ENCODE data around the gene LTBP1. TPM values are rescaled to one million over a fixed set of nuclear protein-coding genes. Genes with fewer than 3 reads are reported as not detected.
"Not testable (repeated sequence)": the region's sequence is repeated elsewhere in the genome, so short reads cannot be mapped to it uniquely, and the experiment has no call there.

Gene LTBP1
- total and polyA plus RNA-seq, 5 donors from 2014 or later = 3.7 TPM; not detected in 4

- Mint-ChIP-seq H3K27me3 (peaks cover 33% of the 10 kb centered on the region), H3K9me3 (peaks cover 5 to 29% (median 10%) of the 10 kb centered on the region in 7 donors)
- H3K27me3 ChIP-seq (ENCODE audit: control insufficient read depth, insufficient read depth, low read length); H3K4me3 ChIP-seq (ENCODE audit: low read depth, low read length); H3K4me1 Mint-ChIP-seq; H3K27ac Mint-ChIP-seq; H3K4me1 ChIP-seq (ENCODE audit: control insufficient read depth, insufficient read depth, low read length, poor library complexity, severe bottlenecking); H3K36me3 ChIP-seq (ENCODE audit: control insufficient read depth, insufficient read depth, low read length); H3K36me3 Mint-ChIP-seq; H3K4me3 Mint-ChIP-seq; H3K9me3 ChIP-seq (ENCODE audit: control insufficient read depth in 2 of 2, low read length in 2 of 2); H3K27ac ChIP-seq (ENCODE audit: insufficient read depth, low read length, poor library complexity, severe bottlenecking); ATAC-seq (ENCODE audit: low read depth in 2 of 2); DNase-seq: not testable (repeated sequence)
These were observed 27.0 kb downstream of the LTBP1 start for GRCh38 chr2:32973772-32974171.

- H3K36me3 Mint-ChIP-seq = no peaks in the 10 kb centered on the region
- H3K4me1 ChIP-seq (ENCODE audit: control insufficient read depth, insufficient read depth, low read length, poor library complexity, severe bottlenecking) = no peaks in the 10 kb centered on the region
- DNase-seq (no peak), ATAC-seq (ENCODE audit: low read depth in 2 of 2) (no peak)
- H3K4me1 Mint-ChIP-seq = no peaks in the 10 kb centered on the region
- H3K27ac Mint-ChIP-seq = no peak overlapping the region
- H3K27me3 Mint-ChIP-seq = peaks cover 33% of the 10 kb centered on the region
- H3K27ac ChIP-seq (ENCODE audit: insufficient read depth, low read length, poor library complexity, severe bottlenecking) = no peak overlapping the region
- H3K9me3 Mint-ChIP-seq = peaks cover 4 to 12% (median 8%) of the 10 kb centered on the region in 7 donors
- no peak overlapping the region for H3K4me3 Mint-ChIP-seq
- H3K36me3 ChIP-seq (ENCODE audit: control insufficient read depth, insufficient read depth, low read length) = no peaks in the 10 kb centered on the region
- no peak overlapping the region for H3K4me3 ChIP-seq (ENCODE audit: low read depth, low read length)
- peaks cover 0 to 5% of the 10 kb centered on the region in 2 experiments for H3K9me3 ChIP-seq (ENCODE audit: control insufficient read depth in 2 of 2, low read length in 2 of 2)
- H3K27me3 ChIP-seq (ENCODE audit: control insufficient read depth, insufficient read depth, low read length) = peaks cover 4% of the 10 kb centered on the region
These were observed 29.8 kb downstream of the LTBP1 start for GRCh38 chr2:32976409-32977063.

- no peak overlapping the region for H3K4me3 ChIP-seq (ENCODE audit: low read depth, low read length)
- H3K36me3 Mint-ChIP-seq = no peaks in the 10 kb centered on the region
- peaks cover 4 to 12% (median 8%) of the 10 kb centered on the region in 7 donors for H3K9me3 Mint-ChIP-seq
- DNase-seq (no peak), ATAC-seq (ENCODE audit: low read depth in 2 of 2) (no peak)
- H3K27me3 ChIP-seq (ENCODE audit: control insufficient read depth, insufficient read depth, low read length) = peaks cover 4% of the 10 kb centered on the region
- no peaks in the 10 kb centered on the region for H3K4me1 Mint-ChIP-seq
- H3K4me3 Mint-ChIP-seq = no peak overlapping the region
- no peaks in the 10 kb centered on the region for H3K4me1 ChIP-seq (ENCODE audit: control insufficient read depth, insufficient read depth, low read length, poor library complexity, severe bottlenecking)
- H3K27me3 Mint-ChIP-seq = peaks cover 34% of the 10 kb centered on the region
- H3K36me3 ChIP-seq (ENCODE audit: control insufficient read depth, insufficient read depth, low read length) = no peaks in the 10 kb centered on the region
- no peak overlapping the region for H3K27ac ChIP-seq (ENCODE audit: insufficient read depth, low read length, poor library complexity, severe bottlenecking)
- H3K27ac Mint-ChIP-seq = no peak overlapping the region
- H3K9me3 ChIP-seq (ENCODE audit: control insufficient read depth in 2 of 2, low read length in 2 of 2) = peaks cover 0 to 5% of the 10 kb centered on the region in 2 experiments
These were observed 30.5 kb downstream of the LTBP1 start for GRCh38 chr2:32977228-32977758.

- Histone ChIP-seq H3K27me3 (ENCODE audit: control insufficient read depth, insufficient read depth, low read length) (peaks cover 4% of the 10 kb centered on the region), H3K9me3 (ENCODE audit: control insufficient read depth in 2 of 2, low read length in 2 of 2) (no peaks in the 10 kb centered on the region), H3K4me3 (ENCODE audit: low read depth, low read length) (no peak overlapping the region), H3K27ac (ENCODE audit: insufficient read depth, low read length, poor library complexity, severe bottlenecking) (no peak overlapping the region), H3K36me3 (ENCODE audit: control insufficient read depth, insufficient read depth, low read length) (no peaks in the 10 kb centered on the region), H3K4me1 (ENCODE audit: control insufficient read depth, insufficient read depth, low read length, poor library complexity, severe bottlenecking) (no peaks in the 10 kb centered on the region)
- no peak overlapping the region for H3K4me3 Mint-ChIP-seq
- no peaks in the 10 kb centered on the region for H3K4me1 Mint-ChIP-seq
- H3K9me3 Mint-ChIP-seq = peaks cover 0 to 11% (median 0%) of the 10 kb centered on the region in 7 donors
- peaks cover 25% of the 10 kb centered on the region for H3K27me3 Mint-ChIP-seq
- ATAC-seq (ENCODE audit: low read depth in 2 of 2) (no peak), DNase-seq (no peak)
- H3K36me3 Mint-ChIP-seq = no peaks in the 10 kb centered on the region
- no peak overlapping the region for H3K27ac Mint-ChIP-seq
These were observed 34.9 kb downstream of the LTBP1 start for GRCh38 chr2:32981612-32982011.

GRCh38 chr2:32983193-32983924 is 36.6 kb downstream of the LTBP1 start:
- not testable (repeated sequence) for H3K4me1 Mint-ChIP-seq; H3K36me3 Mint-ChIP-seq; H3K9me3 ChIP-seq (ENCODE audit: control insufficient read depth in 2 of 2, low read length in 2 of 2); H3K4me3 ChIP-seq (ENCODE audit: low read depth, low read length); ATAC-seq (ENCODE audit: low read depth in 2 of 2); H3K4me1 ChIP-seq (ENCODE audit: control insufficient read depth, insufficient read depth, low read length, poor library complexity, severe bottlenecking); H3K9me3 Mint-ChIP-seq; H3K27me3 ChIP-seq (ENCODE audit: control insufficient read depth, insufficient read depth, low read length); H3K4me3 Mint-ChIP-seq; H3K36me3 ChIP-seq (ENCODE audit: control insufficient read depth, insufficient read depth, low read length); DNase-seq; H3K27ac Mint-ChIP-seq; H3K27ac ChIP-seq (ENCODE audit: insufficient read depth, low read length, poor library complexity, severe bottlenecking)
- peaks cover 19% of the 10 kb centered on the region for H3K27me3 Mint-ChIP-seq

- no peak overlapping the region for H3K4me3 Mint-ChIP-seq
- H3K27ac Mint-ChIP-seq = no peak overlapping the region
- Histone ChIP-seq H3K9me3 (ENCODE audit: control insufficient read depth in 2 of 2, low read length in 2 of 2) (no peaks in the 10 kb centered on the region), H3K36me3 (ENCODE audit: control insufficient read depth, insufficient read depth, low read length) (no peaks in the 10 kb centered on the region), H3K4me3 (ENCODE audit: low read depth, low read length) (no peak overlapping the region), H3K27ac (ENCODE audit: insufficient read depth, low read length, poor library complexity, severe bottlenecking) (no peak overlapping the region), H3K27me3 (ENCODE audit: control insufficient read depth, insufficient read depth, low read length) (peaks cover 3% of the 10 kb centered on the region), H3K4me1 (ENCODE audit: control insufficient read depth, insufficient read depth, low read length, poor library complexity, severe bottlenecking) (no peaks in the 10 kb centered on the region)
- H3K27me3 Mint-ChIP-seq = peaks cover 9% of the 10 kb centered on the region
- peaks cover 0 to 5% (median 0%) of the 10 kb centered on the region in 7 donors for H3K9me3 Mint-ChIP-seq
- no peaks in the 10 kb centered on the region for H3K36me3 Mint-ChIP-seq
- H3K4me1 Mint-ChIP-seq = no peaks in the 10 kb centered on the region
- ATAC-seq (ENCODE audit: low read depth in 2 of 2) = no peak
- no peak for DNase-seq
These were observed 39.7 kb downstream of the LTBP1 start for GRCh38 chr2:32986480-32986879.

- no peak for ATAC-seq (ENCODE audit: low read depth in 2 of 2)
- Mint-ChIP-seq H3K9me3 (peaks cover 0 to 4% (median 1%) of the 10 kb centered on the region in 7 donors), H3K36me3 (no peaks in the 10 kb centered on the region), H3K27ac (no peak overlapping the region), H3K4me1 (no peaks in the 10 kb centered on the region), H3K27me3 (peaks cover 5% of the 10 kb centered on the region), H3K4me3 (no peak overlapping the region)
- no peaks in the 10 kb centered on the region for H3K9me3 ChIP-seq (ENCODE audit: control insufficient read depth in 2 of 2, low read length in 2 of 2)
- H3K36me3 ChIP-seq (ENCODE audit: control insufficient read depth, insufficient read depth, low read length) = no peaks in the 10 kb centered on the region
- H3K4me1 ChIP-seq (ENCODE audit: control insufficient read depth, insufficient read depth, low read length, poor library complexity, severe bottlenecking) = no peaks in the 10 kb centered on the region
- H3K27me3 ChIP-seq (ENCODE audit: control insufficient read depth, insufficient read depth, low read length) = peaks cover 3% of the 10 kb centered on the region
- no peak for DNase-seq
- no peak overlapping the region for H3K4me3 ChIP-seq (ENCODE audit: low read depth, low read length)
- no peak overlapping the region for H3K27ac ChIP-seq (ENCODE audit: insufficient read depth, low read length, poor library complexity, severe bottlenecking)
These were observed 41.8 kb downstream of the LTBP1 start for GRCh38 chr2:32988525-32988924.
